Astrocyte of the spinal cord (primary cell): ENCODE measurements around the gene PLCH1.

Experiments
- DNase-seq: peaks from one replicate; pipeline ENCODE4 v3.0.0; 2011; ENCODE audit warnings: low read depth, low spot score
- H3K4me3 ChIP-seq: 2 replicates; pipeline ENCODE4 v1.5.1; 2011; ENCODE audit warnings: low read depth, mild to moderate bottlenecking, low read length, moderate library complexity
- CTCF ChIP-seq: IDR thresholded peaks from 2 replicates; pipeline ENCODE4 v1.5.1; 2012; ENCODE audit warnings: low read depth, mild to moderate bottlenecking, low read length, inconsistent platforms
- in situ Hi-C: cut with HindIII; loops from 2 replicates; pipeline ENCODE4 v1.10.0; 2017; ENCODE audit warnings: low sequenced_read_pairs

The PLCH1 gene

GRCh38 chr3:155449613-155450267 is 295.1 kb downstream of the PLCH1 start:
- in situ Hi-C loops = no loop called here
- peak; percentile 35 for DNase-seq
- no peak for TF ChIP-seq CTCF
- H3K4me3 ChIP-seq = no peak overlapping the region

- in situ Hi-C loops = no loop called here
- no peak for DNase-seq
- TF ChIP-seq CTCF = no peak
- no peak overlapping the region for H3K4me3 ChIP-seq
Observed at GRCh38 chr3:155448531-155448930, 296.3 kb downstream of the PLCH1 start.

- in situ Hi-C loops = no loop called here
Observed at GRCh38 chr3:155446366-155446765, 298.5 kb downstream of the PLCH1 start.

GRCh38 chr3:155444771-155445170 is 300.1 kb downstream of the PLCH1 start:
- no peak for DNase-seq
- no peak overlapping the region for H3K4me3 ChIP-seq
- TF ChIP-seq CTCF = no peak
- in situ Hi-C loops = no loop called here

More at GRCh38 chr3:155446366-155446765, 298.5 kb downstream of the PLCH1 start:
- no peak overlapping the region for H3K4me3 ChIP-seq
- no peak for DNase-seq
- no peak for TF ChIP-seq CTCF

GRCh38 chr3:155443815-155444214 is 301.1 kb downstream of the PLCH1 start:
- in situ Hi-C loops = no loop called here
- H3K4me3 ChIP-seq = no peak overlapping the region
- DNase-seq = no peak
- no peak for TF ChIP-seq CTCF

- no peak for DNase-seq
- in situ Hi-C loops = no loop called here
- H3K4me3 ChIP-seq = no peak overlapping the region
- no peak for TF ChIP-seq CTCF
Observed at GRCh38 chr3:155442072-155442471, 302.8 kb downstream of the PLCH1 start.
